Activated T-helper 9 cell treated with anti-CD3 and anti-CD28 coated beads, Interleukin-2, amount 50 U/mL, for 16 hours (primary cell): ENCODE data around the gene SKIC8.
A peak's percentile ranks its signal among the peaks of the same experiment; 100 is the strongest.

ENCODE experiments used
- DNase-seq: peaks from one replicate; pipeline ENCODE4 v3.0.0-alpha.2; 2020; ENCODE audit warnings: low read depth

Gene SKIC8

DNA sequence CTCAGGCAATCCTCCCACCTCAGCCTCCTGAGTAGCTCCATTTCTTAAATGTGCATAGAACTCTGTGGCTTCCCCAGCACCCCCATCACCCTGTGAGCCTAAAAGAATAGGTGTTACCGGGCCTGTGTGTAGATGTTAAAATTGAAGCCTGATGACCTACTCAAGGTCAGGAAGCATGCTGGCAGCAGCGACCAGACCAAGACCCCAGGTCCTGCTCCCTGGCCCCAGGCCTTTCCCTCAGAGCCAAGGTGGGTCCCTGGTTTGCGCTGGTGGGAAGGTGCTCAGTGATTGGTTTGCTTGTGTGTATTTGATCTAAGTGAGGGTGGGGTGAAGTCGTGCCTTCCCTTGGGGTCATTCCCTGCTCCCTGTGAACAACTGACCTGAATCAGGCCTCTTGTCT is 22.4 kb upstream of the SKIC8 start:
- DNase-seq = no peak

DNA sequence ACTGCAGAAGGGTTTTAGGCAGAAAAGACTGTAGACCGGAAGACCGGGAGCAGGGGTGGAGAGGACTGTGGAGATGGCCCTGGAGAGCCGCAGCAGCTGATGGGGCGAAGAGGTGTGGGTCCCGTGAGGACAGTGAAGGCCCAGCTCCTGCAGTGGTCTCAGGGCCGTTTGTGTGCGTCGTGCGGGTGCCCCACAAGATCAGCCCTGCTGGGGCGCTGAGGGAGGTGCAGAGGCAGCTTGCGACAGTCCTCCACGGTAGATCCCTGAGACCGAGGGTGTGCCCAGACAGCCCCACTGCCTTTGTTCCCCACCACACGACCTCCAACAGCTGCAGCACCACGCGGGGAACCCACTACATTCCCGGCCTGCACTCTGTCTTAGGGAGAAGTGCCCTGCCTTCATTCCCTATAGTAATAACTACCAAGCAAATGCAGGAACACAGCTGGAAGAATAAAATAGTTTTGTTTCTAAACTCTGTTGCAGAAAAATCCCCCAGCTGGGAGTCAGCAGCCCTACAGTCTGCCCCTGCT is 21.7 kb upstream of the SKIC8 start:
- no peak for DNase-seq

DNA sequence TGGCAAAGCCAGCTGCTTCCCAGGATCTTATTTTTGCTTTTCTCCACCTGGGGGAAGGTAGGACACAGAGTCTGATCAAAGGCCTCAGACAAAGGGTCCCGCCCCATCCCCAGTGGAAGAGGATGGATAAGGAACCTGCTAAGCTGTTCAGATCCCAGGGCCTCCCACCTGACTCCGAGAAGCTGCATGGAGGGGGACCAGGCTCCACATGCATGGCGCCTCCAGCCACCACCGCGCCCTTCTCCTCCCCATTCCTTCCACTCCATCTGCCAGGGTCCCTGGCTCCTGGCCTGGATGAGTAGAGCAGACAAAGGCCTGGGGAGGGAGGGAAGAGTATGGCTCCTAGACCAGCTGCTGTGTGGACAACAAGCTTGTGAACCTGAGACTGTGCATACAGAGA is 20.8 kb upstream of the SKIC8 start:
- no peak for DNase-seq

DNA sequence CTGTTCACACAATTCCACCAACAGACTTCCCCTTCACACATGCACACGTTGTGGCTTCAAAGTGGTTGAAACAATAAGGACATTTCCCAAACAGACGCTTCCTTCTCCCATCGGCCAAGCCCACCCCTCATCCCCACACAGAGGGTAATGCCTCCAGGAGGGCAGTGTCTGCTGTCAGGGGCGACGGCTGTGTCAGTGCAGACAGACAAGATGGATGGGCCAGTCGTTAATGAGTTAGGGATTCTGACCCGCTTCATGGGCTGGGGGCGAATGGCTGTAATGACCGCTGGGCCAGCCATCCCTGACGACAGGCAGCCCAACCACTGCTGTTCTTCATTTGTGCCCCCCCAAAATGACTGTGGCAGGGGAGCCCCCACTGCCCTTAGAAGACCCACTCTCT is 20.2 kb upstream of the SKIC8 start:
- DNase-seq = no peak

DNA sequence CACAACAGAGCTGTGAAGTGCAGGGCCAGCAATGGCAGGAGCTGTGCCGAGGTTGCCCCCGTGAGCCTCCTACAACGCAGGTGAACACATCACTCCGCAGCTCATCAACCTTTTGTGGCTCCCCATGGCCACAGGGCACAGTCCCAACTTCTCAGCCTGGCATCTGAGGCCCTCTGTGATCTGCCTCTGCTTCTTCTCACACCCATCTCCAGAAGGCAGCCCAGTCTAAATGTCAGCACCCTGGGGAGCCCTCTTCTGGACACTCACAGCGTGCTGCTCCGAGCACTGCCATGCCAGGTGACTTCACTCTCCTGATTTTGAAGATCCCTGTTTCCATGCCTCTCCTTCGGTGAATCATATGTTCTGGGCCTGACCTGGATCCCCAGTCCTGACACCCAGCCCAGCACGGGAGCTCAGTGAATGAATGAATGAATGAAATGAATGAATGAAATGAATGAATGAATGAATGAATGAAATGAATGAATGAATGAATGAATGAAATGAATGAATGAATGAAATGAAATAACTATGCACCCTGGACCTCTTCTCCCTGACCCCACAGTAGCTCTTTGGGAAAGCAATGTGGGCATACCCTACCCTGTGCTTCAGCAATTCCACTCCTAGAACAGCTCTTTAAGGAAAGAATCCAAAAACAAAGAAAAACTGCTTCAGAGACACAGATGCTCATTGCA is 17.9 kb upstream of the SKIC8 start:
- DNase-seq = no peak

DNA sequence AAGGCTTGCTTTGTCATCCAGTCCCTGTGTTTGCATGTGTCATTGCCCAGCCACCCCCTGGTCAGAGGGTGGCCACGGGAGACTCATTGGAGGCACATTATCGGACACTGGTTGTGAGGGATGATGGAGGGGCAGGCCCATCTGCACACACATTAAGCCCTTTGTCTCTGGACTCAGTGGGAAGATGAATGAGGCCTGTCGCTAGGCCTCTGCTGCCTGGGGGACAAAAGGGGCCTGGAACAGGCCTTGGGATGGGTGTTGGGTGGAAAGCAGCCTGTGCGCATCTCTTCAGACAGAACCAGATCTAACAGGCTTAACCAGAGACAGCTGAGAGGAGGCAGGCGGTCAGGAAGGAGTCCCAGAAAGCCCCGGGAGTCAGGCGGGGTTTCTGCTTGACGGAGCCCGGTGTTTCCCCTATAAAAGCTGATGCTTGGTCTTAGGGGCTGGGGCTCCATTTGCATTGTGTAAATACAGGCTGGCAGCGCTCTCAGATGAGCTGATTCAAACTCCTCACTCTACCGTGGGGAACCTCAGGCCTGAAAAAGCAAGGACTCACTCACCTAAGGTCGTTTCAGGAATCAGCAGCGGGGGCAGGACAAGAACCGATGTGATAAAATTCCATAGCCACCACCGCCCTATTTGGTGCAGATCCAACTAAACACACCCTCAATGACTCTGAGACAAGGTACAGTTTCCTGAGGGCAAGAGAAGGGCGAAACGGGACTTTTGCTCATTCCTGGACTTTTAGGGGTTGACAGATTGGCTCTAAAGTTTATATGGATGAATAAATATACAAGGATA is 17.1 kb upstream of the SKIC8 start:
- no peak for DNase-seq

DNA sequence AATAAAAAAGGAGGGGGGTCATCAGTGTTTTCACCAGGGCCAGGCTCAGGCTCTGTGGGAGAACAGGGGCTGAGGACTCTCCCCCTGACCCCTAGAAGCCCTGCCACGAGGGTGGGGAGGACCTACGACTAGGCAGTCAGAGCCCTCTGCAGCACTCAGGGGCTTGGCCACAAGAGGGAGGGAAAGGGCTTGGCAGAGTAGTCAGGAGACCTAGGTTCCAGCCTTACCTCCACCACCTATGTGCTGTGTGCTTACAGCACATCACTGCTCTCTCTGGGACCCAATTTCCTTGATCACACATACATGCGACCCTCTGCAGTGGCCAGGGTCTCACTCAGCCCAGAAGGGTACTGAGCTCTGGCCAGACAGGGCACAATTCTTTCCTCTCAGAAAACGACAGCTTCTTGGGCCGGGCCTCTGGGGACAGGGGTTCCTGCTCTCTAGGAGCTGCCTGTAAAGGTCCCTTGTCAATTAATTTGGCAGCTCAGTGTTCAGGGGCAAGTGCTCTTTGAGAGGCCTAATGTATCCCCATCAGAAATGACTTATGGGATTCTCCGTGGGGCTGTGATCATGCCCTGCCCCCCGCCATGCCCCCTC is 16.4 kb upstream of the SKIC8 start:
- DNase-seq = no peak

DNA sequence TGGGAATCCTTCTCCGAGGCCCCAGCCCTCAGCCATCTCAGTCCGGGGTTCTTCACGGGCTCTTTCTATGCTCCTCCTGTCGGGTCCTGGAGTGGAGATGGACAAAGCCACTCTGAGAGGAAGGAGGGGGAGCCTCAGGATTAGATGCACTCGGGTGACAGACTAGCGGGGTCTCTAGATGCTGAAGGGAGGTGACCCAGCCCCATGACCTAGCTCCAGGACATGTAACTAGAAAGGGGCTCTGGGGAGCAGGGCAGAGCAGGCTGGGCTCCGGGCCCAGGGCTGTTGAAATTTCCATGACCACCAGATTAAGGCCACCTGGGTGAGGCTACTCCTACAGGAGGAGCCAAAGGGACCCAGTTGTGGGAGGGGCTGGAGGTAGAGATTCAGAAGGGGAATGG is 14.8 kb upstream of the SKIC8 start:
- no peak for DNase-seq

DNA sequence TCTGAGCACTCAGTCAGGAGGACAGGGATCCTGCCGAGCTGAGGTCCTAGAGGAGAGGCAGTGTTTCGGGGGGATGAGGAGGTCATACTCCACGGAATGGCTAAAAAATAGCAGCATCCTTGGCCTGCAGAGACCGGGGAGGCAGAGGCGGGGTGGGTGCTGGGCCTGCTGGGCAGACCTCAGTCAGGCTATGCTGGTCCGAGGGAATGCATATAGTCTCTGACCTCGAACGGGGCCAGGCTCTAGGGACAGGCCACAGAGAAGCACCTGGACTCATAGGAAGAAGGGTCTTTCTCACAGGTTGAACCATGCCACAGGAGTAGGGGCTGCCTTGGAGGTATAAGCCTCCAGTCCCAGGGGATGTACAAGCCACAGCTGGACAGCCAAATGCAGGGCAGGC is 14.0 kb upstream of the SKIC8 start:
- DNase-seq = no peak

DNA sequence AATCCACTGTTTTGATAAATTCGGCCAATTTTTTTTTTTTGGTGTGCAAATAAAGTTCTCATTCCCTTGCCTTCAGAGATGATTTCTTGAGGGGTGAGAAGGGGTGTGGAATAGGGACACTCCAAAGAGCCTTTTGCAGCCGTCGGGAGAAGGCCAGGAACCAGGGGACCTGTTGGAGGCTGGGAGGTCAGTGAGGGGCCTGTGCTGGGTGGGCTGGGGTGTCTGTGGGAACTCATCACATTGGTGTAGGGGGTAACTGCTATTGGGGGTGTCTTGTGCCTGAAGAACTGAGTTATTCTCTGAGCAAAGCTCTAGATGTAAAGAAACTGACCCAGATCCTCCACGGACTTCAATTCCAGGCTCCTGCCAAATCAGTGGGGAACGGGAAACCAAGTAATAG is 13.5 kb upstream of the SKIC8 start:
- no peak for DNase-seq

DNA sequence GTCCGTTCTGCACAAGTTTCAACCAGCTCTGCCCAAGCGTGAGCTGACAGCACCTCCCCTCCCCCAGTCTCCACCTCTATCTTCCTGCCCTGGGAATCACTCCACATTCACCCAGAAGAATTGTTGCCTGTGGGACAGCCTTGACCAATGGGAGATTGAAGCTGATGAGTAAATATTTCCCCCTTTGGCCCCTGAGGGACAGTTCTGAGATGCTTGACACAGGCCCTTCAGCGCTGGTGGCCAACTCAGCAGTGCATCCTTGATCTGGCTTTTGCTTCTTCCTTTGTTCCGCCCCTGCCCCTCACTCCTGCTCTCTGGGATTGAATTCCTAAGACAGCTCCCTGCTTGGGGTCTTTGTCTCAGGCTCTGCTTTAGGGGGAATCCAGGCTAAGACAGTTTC is 13.1 kb upstream of the SKIC8 start:
- DNase-seq = no peak

DNA sequence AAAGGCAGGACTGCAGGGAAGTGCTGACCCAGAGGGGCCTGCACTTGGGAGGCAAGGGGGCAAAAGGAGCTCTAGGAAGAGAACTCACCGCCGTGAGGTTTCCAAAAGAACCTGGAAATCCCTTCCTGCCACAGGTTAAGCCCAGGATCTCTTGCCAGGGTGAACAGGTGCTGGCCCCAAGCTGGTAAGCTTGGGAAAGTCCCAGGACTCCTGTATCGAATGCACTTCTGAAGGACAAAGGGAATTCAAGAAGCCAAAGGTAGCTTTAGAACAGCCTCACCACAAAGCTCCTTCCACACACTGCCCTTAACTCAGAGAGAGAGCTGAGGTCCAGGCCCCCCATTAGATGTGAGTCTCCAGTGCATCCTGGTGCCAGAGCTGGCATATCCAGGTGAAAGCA is 11.9 kb upstream of the SKIC8 start:
- no peak for DNase-seq

DNA sequence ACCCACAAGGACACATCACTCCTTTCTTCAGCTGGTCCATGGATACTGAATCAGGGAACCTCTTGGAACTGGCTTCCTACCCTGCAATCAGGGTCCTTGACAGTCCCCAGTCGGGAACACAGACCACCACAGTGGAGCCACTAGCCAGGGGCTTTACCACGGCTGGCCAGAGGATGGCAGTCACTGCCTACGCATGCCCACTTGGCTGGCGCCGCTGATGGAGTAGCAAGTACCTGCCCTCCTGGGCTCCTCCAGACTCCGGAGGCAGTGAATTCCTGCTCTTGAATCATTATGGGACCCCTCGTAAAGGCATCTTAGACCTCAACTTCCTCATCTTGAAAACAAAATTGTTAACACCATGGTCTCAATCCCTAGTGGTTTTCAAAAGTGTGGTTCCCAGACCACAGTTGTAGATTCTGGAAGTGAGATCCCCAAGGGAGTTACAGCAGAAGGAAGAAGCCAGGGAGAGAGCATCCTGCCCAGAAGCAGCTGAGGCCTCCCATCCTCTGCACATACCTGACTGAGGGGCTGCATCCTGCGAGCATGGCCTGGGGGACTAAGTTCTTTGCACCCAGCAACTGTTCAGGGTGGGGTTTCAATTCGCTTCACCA is 9.1 kb upstream of the SKIC8 start:
- DNase-seq = peak; percentile 8

DNA sequence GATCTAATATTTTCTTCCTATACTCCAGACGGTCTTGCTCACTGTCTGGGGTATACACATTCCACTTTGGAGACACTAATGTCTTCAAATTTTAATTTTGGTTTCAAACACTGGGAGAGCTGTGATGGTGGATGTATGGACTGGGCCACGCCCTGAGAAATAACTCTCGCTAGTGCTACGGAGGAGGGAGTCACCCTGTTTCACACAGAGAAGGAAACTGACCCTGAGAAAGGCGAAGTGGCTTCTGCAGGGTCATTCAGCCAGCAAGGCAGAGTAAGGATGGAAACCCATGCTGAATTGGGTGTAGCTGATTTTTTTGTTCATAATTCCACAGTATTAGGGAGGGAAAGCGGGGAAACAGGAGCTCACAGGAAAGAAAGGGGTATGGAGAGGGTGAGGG is 8.6 kb upstream of the SKIC8 start:
- DNase-seq = no peak

DNA sequence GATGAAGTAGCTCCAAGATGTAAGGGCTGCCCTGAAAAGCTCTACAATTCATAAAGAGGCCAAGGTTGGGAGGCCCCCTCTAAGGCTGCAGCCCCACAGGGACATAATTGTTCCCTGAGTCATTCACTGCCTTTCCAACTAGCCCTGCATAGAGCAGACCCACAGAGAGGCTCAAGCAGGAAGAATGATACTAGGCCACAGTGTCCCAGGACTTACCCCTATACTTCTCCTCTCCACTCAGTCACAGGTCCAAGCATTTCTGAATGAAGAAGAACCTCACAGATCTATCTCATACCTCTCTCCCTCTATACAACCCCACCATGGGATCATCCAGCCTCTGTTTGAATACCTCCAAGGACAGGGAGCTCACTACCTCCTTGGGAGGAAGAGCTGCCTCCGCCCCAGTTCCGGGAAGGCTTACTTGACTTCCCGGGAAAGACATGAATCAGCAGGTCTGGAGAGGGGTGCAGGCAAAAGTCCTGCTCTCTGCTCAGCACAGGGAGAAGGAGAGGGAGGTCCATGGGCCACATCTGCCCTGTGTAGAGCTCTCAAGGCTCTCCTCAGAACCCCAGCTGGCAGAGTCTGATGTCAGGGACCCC is 6.9 kb upstream of the SKIC8 start:
- no peak for DNase-seq

DNA sequence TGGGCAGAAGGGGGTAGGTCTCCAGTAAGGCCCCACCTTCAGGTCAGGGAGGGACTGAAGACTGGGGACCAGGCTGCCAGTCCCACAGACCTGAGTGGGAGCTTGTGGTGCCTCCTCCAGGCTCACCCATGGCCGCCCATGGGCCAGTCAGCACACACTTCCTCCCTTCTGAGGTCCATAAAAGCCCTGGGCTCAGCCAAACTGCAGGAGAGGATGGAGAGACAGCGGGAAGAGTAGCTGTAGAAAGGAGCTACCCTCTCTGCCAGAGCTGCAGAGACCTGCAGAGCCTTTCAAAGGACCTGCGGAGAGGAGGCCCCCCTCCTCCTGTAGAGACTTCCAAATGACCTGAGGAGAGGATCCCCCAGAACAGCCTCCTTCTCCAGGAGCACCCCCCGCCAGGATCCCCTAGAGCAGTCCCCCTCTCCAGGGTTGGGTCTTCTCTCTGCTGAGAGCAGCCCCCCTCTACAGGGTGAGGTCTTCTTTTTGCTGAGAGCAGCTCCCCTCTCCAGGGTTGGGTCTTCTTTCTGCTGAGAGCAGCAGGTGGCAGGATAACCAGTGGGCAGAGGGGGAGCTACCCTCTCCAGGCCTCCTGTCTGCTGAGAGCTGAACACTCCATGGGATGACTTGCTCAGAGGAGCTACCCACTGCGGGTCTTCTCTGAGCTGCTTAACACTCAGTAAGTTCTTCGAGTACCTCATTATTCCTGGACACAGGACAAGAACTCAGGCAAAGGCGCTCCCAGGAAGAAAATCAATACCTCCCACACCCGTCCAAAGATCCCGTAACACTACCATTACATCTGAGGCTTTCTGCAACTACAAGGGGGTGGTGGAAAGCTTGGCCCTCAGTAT is 5.0 kb upstream of the SKIC8 start:
- no peak for DNase-seq

DNA sequence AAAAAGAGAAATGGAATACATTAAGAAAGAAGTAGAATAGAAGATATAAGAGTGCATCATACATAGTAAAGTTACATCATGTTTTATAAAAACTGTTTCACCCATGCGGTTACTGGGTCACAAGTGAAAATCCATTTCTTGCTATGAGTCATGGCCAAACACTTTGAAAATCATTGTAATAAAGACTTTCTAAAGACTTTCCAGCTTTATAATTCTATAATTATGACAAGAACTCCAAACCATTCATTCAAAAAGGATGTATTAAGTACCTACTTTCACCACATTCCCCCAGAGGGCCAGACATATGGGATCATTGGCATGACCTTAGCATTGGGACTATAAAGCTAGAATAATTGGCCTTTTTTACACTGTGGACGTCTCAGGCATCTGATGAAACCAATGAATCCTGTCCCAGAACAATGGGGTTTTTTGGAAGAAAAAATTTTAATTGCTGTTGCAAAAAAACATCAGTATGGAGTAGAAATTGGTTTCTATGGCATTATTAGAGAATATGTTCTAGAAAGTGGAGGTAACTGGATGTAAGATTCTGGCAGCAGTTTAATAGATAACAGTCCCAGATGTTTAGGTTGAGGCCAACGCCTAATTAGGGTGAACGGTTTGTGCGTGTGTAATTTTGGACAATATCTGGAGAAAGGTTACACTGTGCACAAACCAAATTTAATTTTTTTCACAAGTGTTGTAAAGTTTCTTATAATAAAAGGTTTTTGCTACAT is 3.3 kb upstream of the SKIC8 start:
- no peak for DNase-seq

DNA sequence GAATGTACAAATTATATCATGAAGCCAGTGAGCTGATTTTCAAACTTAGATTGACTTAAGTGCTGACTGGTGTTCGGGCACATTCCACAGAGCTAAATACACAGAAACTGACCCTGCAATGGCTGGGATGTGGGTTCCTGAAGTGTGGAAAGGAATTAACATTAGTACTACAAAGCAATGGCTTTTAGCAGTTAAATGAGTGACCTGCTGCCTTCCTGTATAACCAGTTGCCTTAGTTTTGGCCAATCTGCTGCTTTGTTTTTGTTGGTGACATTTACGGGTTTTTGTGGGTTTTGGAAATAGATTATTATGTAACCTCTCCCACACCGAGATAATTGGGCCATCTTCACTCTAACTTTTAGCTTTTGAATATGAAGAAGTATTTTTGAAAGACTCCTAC is 2.4 kb upstream of the SKIC8 start:
- no peak for DNase-seq

DNA sequence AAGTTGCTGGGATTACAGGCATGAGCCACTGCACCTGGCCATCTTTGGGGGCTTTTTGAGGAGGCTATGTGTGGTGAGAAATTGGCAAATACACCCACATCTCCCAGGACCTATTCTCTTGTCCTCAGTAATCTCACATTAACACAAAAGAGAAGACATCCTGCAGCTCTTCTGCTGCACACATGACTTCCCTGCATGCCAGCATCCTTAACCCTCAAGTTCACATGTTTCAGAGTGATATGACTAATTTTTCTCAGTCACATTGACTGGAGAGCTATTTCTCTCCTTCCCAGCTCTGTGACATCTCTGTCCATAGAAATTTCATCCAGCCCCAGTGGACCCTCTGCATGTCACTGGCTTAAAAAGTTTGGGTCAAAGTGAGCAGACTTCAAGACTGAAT is 1.9 kb upstream of the SKIC8 start:
- DNase-seq = no peak

DNA sequence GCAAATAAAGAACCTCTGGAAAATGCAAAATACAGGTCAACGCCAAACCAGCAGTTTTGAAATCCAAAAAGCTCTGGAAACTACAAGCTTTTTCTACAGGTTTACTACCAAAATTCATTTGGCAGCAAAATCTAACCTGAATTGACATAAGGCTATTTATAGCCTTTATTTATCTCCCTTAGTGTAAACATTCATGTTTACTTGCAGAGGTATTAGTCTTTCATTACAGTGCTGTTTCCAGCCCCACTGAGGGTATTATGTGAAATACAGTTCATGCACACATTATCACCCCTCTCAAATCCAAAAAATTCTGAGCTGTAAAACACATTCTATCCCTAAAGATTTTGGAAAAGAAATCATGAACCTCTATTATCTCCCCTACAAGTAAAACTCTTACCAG is 7.2 kb downstream of the SKIC8 start:
- DNase-seq = no peak

DNA sequence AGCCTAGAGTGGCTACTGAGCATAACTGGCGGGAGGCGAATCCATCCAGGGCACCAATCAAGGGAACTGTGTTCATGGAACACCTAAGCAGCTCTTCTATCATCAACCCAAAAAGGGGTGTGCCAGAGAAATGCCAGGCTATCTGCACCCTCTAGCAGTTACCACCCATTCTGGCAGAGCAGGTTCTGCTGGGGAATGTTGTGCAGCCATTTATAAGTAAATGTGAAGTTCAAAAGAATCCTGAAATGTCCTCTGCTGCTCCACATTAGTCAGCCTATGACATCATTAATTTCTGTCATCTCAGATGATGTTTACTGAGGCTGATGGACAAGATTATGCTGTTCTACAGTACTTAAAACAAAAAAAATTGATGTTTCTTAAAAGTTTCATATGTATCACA is 7.7 kb downstream of the SKIC8 start:
- DNase-seq = no peak
